HCT116 (cell line): Measurements from ENCODE around the gene SSTR3. TPM values are rescaled to one million over a fixed set of nuclear protein-coding genes. Genes with fewer than 3 reads are reported as not detected.

Source experiments
- ATAC-seq: fragments of 200-7000 bp; cut with Tn5 transposase; 2 replicates; pipeline ENCODE4 v1.9.1; 2020; ENCODE audit warnings: mild to moderate bottlenecking, moderate library complexity
- BruUV-seq: library from RNA; stranded (reverse); fragments of 400-500 nt; replicated peaks from 2 replicates; lab custom pipeline; 2021; lab: Mats Ljungman, UMichigan
- CTCF ChIA-PET: fragments of 300-600 bp; sonication (Branson Sonifier 250); formaldehyde crosslinking; loops from one replicate; lab custom pipeline; 2021; ENCODE audit warnings: antibody characterized with exemption; lab: Charles Lee
- POLR2A ChIA-PET: fragments of 300-600, 350-600 bp; sonication (Branson Sonifier 250); formaldehyde crosslinking; loops from one replicate; lab custom pipeline; 2021; ENCODE audit warnings: antibody characterized with exemption; lab: Charles Lee
- RAD21 ChIA-PET, 2 experiments: fragments of 300-600 bp; sonication (Branson Sonifier 250); formaldehyde crosslinking; loops; one replicate each; lab custom pipeline; 2023; ENCODE audit warnings: low total read pairs in 2 of 2; ENCODE audit not compliant: uncharacterized antibody in 2 of 2, unreplicated experiment in 2 of 2, low non-redundant PET in 1 of 2; lab: Charles Lee
- DNase-seq: peaks from one replicate; pipeline ENCODE4 v3.0.0-alpha.2; 2010; ENCODE audit warnings: low read depth, low spot score
- H2AFZ ChIP-seq: fragments of 200-600 bp; shearing (Covaris generic), sonication (generic); 2 replicates; pipeline ENCODE4 v1.6.1; 2017; ENCODE audit warnings: low read depth, mixed run types, mixed read lengths, antibody characterized with exemption, low read length; ENCODE audit not compliant: poor library complexity, severe bottlenecking
- H3K27ac ChIP-seq: 2 replicates; pipeline ENCODE4 v1.5.1; 2012; ENCODE audit warnings: low read depth, low read length
- H3K27me3 ChIP-seq: fragments of 200-600 bp; sonication (generic); 2 replicates; pipeline ENCODE4 v1.6.1; 2016; ENCODE audit warnings: mixed run types, low read length, mixed read lengths; ENCODE audit not compliant: insufficient read depth
- H3K36me3 ChIP-seq, 2 experiments: fragments of 200-500 bp in 1 of 2; fragments of 200-600 bp in 1 of 2; sonication (Bioruptor generic) in 1 of 2; sonication (generic) in 1 of 2; 2 replicates each; pipeline versions ENCODE4 v1.5.1 to v1.6.1; 2014 to 2016; ENCODE audit warnings: low read length in 2 of 2, inconsistent platforms in 1 of 2, mixed read lengths in 1 of 2, mixed run types in 1 of 2; ENCODE audit not compliant: insufficient read depth in 2 of 2, control insufficient read depth in 1 of 2
- H3K4me1 ChIP-seq, 2 experiments: fragments of 200-600 bp in 1 of 2; sonication (generic) in 1 of 2; 2 replicates each; pipeline versions ENCODE4 v1.5.1 to v1.6.1; 2012 to 2017; ENCODE audit warnings: low read length in 2 of 2, inconsistent platforms in 1 of 2, mild to moderate bottlenecking in 1 of 2, mixed read lengths in 1 of 2, mixed run types in 1 of 2, moderate library complexity in 1 of 2; ENCODE audit not compliant: insufficient read depth in 2 of 2, control insufficient read depth in 1 of 2
- H3K4me2 ChIP-seq: fragments of 200-600 bp; sonication (generic); 2 replicates; pipeline ENCODE4 v1.6.1; 2017; ENCODE audit warnings: mixed run types, low read length, mixed read lengths
- H3K4me3 ChIP-seq, 2 experiments: fragments of 200-600 bp in 1 of 2; sonication (generic) in 1 of 2; replicated peaks in 1 of 2; 2 replicates each; pipeline ENCODE4 v1.5.1; 2011 to 2016; ENCODE audit warnings: low read length in 2 of 2, control low read depth in 1 of 2, low read depth in 1 of 2, mild to moderate bottlenecking in 1 of 2, mixed read lengths in 1 of 2, mixed run types in 1 of 2
- H3K79me2 ChIP-seq: fragments of 200-600 bp; sonication (generic); 2 replicates; pipeline ENCODE4 v1.6.1; 2017; ENCODE audit warnings: mild to moderate bottlenecking, mixed run types, low read length, moderate library complexity, mixed read lengths; ENCODE audit not compliant: insufficient read depth
- H3K9ac ChIP-seq: fragments of 200-600 bp; sonication (generic); 2 replicates; pipeline ENCODE4 v1.6.1; 2016; ENCODE audit warnings: low read length, mixed read lengths
- H3K9me2 ChIP-seq: fragments of 200-600 bp; sonication (generic), shearing (Covaris generic); 2 replicates; pipeline ENCODE4 v1.6.1; 2017; ENCODE audit warnings: mixed run types, mild to moderate bottlenecking, moderate library complexity; ENCODE audit not compliant: insufficient read depth
- H3K9me3 ChIP-seq, 2 experiments: fragments of 200-500 bp in 1 of 2; fragments of 200-600 bp in 1 of 2; sonication (Bioruptor generic) in 1 of 2; sonication (generic) in 1 of 2; 2 replicates each; pipeline ENCODE4 v1.6.1; 2014 to 2017; ENCODE audit warnings: low read length in 2 of 2, mixed read lengths in 2 of 2, inconsistent platforms in 1 of 2, low read depth in 1 of 2, mild to moderate bottlenecking in 1 of 2, mixed run types in 1 of 2, moderate library complexity in 1 of 2; ENCODE audit not compliant: control insufficient read depth in 1 of 2, insufficient read depth in 1 of 2
- H4K20me1 ChIP-seq: fragments of 200-600 bp; sonication (generic), shearing (Covaris generic); 2 replicates; pipeline ENCODE4 v1.6.1; 2017; ENCODE audit warnings: mixed run types, mild to moderate bottlenecking, moderate library complexity; ENCODE audit not compliant: insufficient read depth
- CEBPB ChIP-seq: IDR thresholded peaks from 2 replicates; pipeline ENCODE4 v1.6.1; 2012; ENCODE audit warnings: low read depth
- CTCF ChIP-seq, 3 experiments: fragments of 200-600 bp in 1 of 3; sonication (generic) in 1 of 3; IDR thresholded peaks in 2 of 3; conservative IDR thresholded peaks in 1 of 3; 2 replicates each; pipeline ENCODE4 v1.5.1; 2012 to 2017; ENCODE audit warnings: low read depth in 2 of 3, low read length in 2 of 3, antibody characterized with exemption in 1 of 3, borderline replicate concordance in 1 of 3, control low read depth in 1 of 3, mild to moderate bottlenecking in 1 of 3, mixed read lengths in 1 of 3, mixed run types in 1 of 3, moderate library complexity in 1 of 3; ENCODE audit not compliant: insufficient read depth in 1 of 3
- EZH2 ChIP-seq: fragments of 200-600 bp; sonication (generic); IDR thresholded peaks from 2 replicates; pipeline ENCODE4 v1.6.1; 2017; ENCODE audit warnings: antibody characterized with exemption, mixed run types
- EZH2phosphoT487 ChIP-seq: fragments of 200-600 bp; IDR thresholded peaks from 2 replicates; pipeline ENCODE4 v1.6.1; 2018; ENCODE audit warnings: antibody characterized with exemption, borderline replicate concordance
- SIN3A ChIP-seq: IDR thresholded peaks from 2 replicates; pipeline ENCODE4 v1.6.1; 2012; ENCODE audit warnings: low read depth
- SRF ChIP-seq: IDR thresholded peaks from 2 replicates; pipeline ENCODE4 v1.6.1; 2012; ENCODE audit warnings: low read depth
- ZBTB33 ChIP-seq: IDR thresholded peaks from 2 replicates; pipeline ENCODE4 v1.6.1; 2011; ENCODE audit warnings: mild to moderate bottlenecking, low read length, moderate library complexity; ENCODE audit not compliant: insufficient replicate concordance; ENCODE audit errors: extremely low read depth
- ZNF274 ChIP-seq: fragments of 200-500 bp; sonication (Bioruptor generic); IDR thresholded peaks from 2 replicates; pipeline ENCODE4 v1.6.1; 2014; ENCODE audit warnings: mild to moderate bottlenecking, low read depth, low read length, inconsistent platforms
- intact Hi-C: fragments of 100-400 bp; cut with micrococcal nuclease; formaldehyde crosslinking; loops from 2 replicates; pipeline ENCODE4 v1.10.0; 2022
- total RNA-seq: library from RNA; stranded (reverse); gene quantifications from one replicate; pipeline ENCODE4 v1.2.1, GENCODE V29; 2021; ENCODE audit not compliant: unreplicated experiment
- TF ChIP-seq, protein P1 (sequence below): IDR thresholded peaks from 2 replicates; pipeline ENCODE4 v1.6.1; 2012

Gene SSTR3
- total RNA-seq, 1 experiment from 2014 or later, result not detected

- ATAC-seq (no peak), DNase-seq (no peak)
- ChIA-PET POLR2A (no interaction called here), CTCF (interaction anchor here (1.2 kb wide), 1 partner anchor 19 kb away, joined by 3 read pairs; no protein-coding TSS in a partner anchor), RAD21 (no interaction called here)
- Histone ChIP-seq H3K4me3 (no peak overlapping the region), H3K4me2 (no peak overlapping the region), H3K27ac (no peak overlapping the region), H3K4me1 (peaks cover 0 to 5% of the 10 kb centered on the region in 2 experiments; a peak in 2 of 4 replicates), H3K9ac (no peak overlapping the region), H3K9me3 (peaks cover 0 to 6% of the 10 kb centered on the region in 2 experiments; a peak in 1 of 4 replicates), H3K9me2 (no peaks in the 10 kb centered on the region), H2AFZ (no peak overlapping the region), H4K20me1 (no peaks in the 10 kb centered on the region), H3K36me3 (no peaks in the 10 kb centered on the region), H3K27me3 (no peaks in the 10 kb centered on the region)
- BruUV-seq, result no TSS peak
- intact Hi-C loops, result no loop called here
- TF ChIP-seq CEBPB, result no peak
- no peak for TF ChIP-seq SIN3A
- TF ChIP-seq CTCF (IDR thresholded peaks at IDR 0.05 in 2 of 3, conservative IDR thresholded peaks at IDR 0.05 in 1 of 3; ENCODE audit: borderline replicate concordance in 1 of 3, insufficient read depth in 1 of 3, low read depth in 2 of 3, low read length in 2 of 3), result no peak
- TF ChIP-seq, protein P1, sequence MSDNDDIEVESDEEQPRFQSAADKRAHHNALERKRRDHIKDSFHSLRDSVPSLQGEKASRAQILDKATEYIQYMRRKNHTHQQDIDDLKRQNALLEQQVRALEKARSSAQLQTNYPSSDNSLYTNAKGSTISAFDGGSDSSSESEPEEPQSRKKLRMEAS, result no peak
- no peak for TF ChIP-seq SRF
- no peak for TF ChIP-seq EZH2
- TF ChIP-seq EZH2phosphoT487, result no peak
- no peak for TF ChIP-seq ZNF274
- no peak for TF ChIP-seq ZBTB33
- TF ChIP-seq, all 23 proteins: peak for 0
- H3K79me2 ChIP-seq, result no peaks in the 10 kb centered on the region
Measured at GRCh38 chr22:37218771-37219411, 6.6 kb upstream of the SSTR3 start.
